Heart left ventricle (tissue), 16 donors: ENCODE data around the gene PRKCA. TPM values are rescaled to one million over a fixed set of nuclear protein-coding genes. Genes with fewer than 3 reads are reported as not detected.

Experiments
- ATAC-seq, 4 donors: fragments of 200-7000 bp; cut with Tn5 transposase; one replicate each; pipeline ENCODE4 v1.9.1; 2020 to 2022; ENCODE audit warnings: moderate library complexity in 4 of 4, mild to moderate bottlenecking in 3 of 4, moderate number of reproducible peaks in 1 of 4
- DNase-seq, 5 donors: peaks; one replicate each; pipeline ENCODE4 v3.0.0-alpha.2; 2020
- H3K27ac ChIP-seq, 12 donors: fragments of 200-600 bp; sonication (generic) in 4 of 12; one replicate each; pipeline versions ENCODE4 v1.5.0 to v1.8.0; 2016 to 2022; ENCODE audit warnings: mild to moderate bottlenecking in 2 of 12
- H3K27me3 ChIP-seq, 9 donors: fragments of 200-600 bp; sonication (generic) in 2 of 9; one replicate each; pipeline versions ENCODE4 v1.5.1 to v1.8.0; 2016 to 2022; ENCODE audit warnings: mild to moderate bottlenecking in 3 of 9
- H3K36me3 ChIP-seq, 9 donors: fragments of 200-600 bp; sonication (generic) in 2 of 9; one replicate each; pipeline versions ENCODE4 v1.5.0 to v1.8.0; 2018 to 2022; ENCODE audit warnings: mild to moderate bottlenecking in 2 of 9
- H3K4me1 ChIP-seq, 12 donors: fragments of 200-600 bp; sonication (generic) in 4 of 12; one replicate each; pipeline versions ENCODE4 v1.5.0 to v1.8.0; 2016 to 2022; ENCODE audit warnings: mild to moderate bottlenecking in 3 of 12
- H3K4me3 ChIP-seq, 12 donors: fragments of 200-600 bp; sonication (generic) in 4 of 12; one replicate each; pipeline versions ENCODE4 v1.5.0 to v1.8.0; 2017 to 2022; ENCODE audit warnings: mild to moderate bottlenecking in 9 of 12, moderate library complexity in 4 of 12
- H3K9me3 ChIP-seq, 12 donors: fragments of 200-600 bp; sonication (generic) in 4 of 12; one replicate each; pipeline versions ENCODE4 v1.5.0 to v1.8.0; 2016 to 2022; ENCODE audit warnings: mild to moderate bottlenecking in 1 of 12
- CTCF ChIP-seq, 12 donors: fragments of 200-600 bp; sonication (generic) in 4 of 12; IDR thresholded peaks; one replicate each; pipeline versions ENCODE4 v1.5.0 to v1.8.0; 2018 to 2022; ENCODE audit warnings: antibody characterized with exemption in 12 of 12, mild to moderate bottlenecking in 5 of 12
- POLR2A ChIP-seq, 2 donors: fragments of 450-650 bp; IDR thresholded peaks; one replicate each; pipeline ENCODE4 v1.6.1; 2017; ENCODE audit warnings: antibody characterized with exemption in 2 of 2, mild to moderate bottlenecking in 2 of 2, moderate library complexity in 2 of 2
- WGBS, 4 donors: extraction: QIAGEN DNeasy Blood & Tissue Kit in 2 of 4; methylation state at CpG; one replicate each; pipeline versions ENCODE4 v1.1.5 to v1.1.7; 2013 to 2018; 5-methylcytosine and 5-hydroxymethylcytosine counted together
- intact Hi-C, 10 donors: fragments of 100-400 bp; cut with DNase I; formaldehyde crosslinking; loops; one replicate each; pipeline versions ENCODE4 v1.11.1 to v1.14.2; 2022
- polyA plus RNA-seq, 2 donors: library from polyadenylated mRNA; stranded (reverse); fragments of 200-250 nt; gene quantifications; one replicate each; pipeline ENCODE4 v1.2.3, GENCODE V29; 2013
- total RNA-seq, 9 donors: library from RNA; depleted of rRNA in 2 of 9; stranded (reverse); fragments of >200 nt in 2 of 9; fragmentation: NEBNext Ultra II Directional in 3 of 9; extraction: Animal tissue kit (Norgen Biotek cat#: 25700) in 3 of 9; gene quantifications; one replicate each; pipeline versions ENCODE4 v1.1.0 to v1.2.4, GENCODE V29; 2016 to 2023
- donor health status: ischemic (EF 13 %, LVEDD 7.1; RV severe dilation, severe dysfunction).
- donor health status: healthy with polysubstance abuse.
- donor health status: DM: no; HTN: yes; CAD: no.
- donor health status: DM: no; HTN: no; CAD: no.
- donor health status: ischemic (EF 25% LVEDD 6.9; RV normal size, moderate dysfunction).
- donor health status: ischemic (EF 25% LVEDD 5.7; RV mildly dilated, moderate dysfunction).
- donor health status: healthy.
- donor health status: DM: yes; HTN: yes; CAD: no.
- donor health status: ischemic (EF 35%, LVEDD 5.7; RV mildly dilated, moderate dysfunction).
- donor health status: nonischemic (EF 11% LVEDD 7.7; RV severe dilation, severe dysfunction).
- donor health status: DM: yes; HTN: yes; CAD: no.
- donor health status: PGD.
- donor health status: ischemic (EF 29% LVEDD 5.4; RV normal size, mild dysfunction).
- donor health status: nonischemic (EF 23%, LVEDD 6.1; RV moderate dilation, normal function).

Gene PRKCA
- total and polyA plus RNA-seq, 11 donors = 3.4 to 26.8 (median 11.4) TPM

- WGBS, 4 donors = 84 to 91% (median 86%) methylated on average over 4 of the region's 4 CpGs
- Histone ChIP-seq H3K36me3 (no peaks in the 10 kb centered on the region), H3K4me1 (peaks cover 0 to 57% (median 0%) of the 10 kb centered on the region in 12 donors), H3K27me3 (no peaks in the 10 kb centered on the region), H3K4me3 (no peak overlapping the region), H3K27ac (peak overlapping the region in 1 of 12 donors; percentile 51), H3K9me3 (peaks cover 0 to 9% (median 0%) of the 10 kb centered on the region in 12 donors)
- DNase-seq (no peak), ATAC-seq (no peak)
- intact Hi-C loops = no loop called here
- TF ChIP-seq POLR2A (IDR thresholded peaks at IDR 0.05) (no peak), CTCF (IDR thresholded peaks at IDR 0.05) (no peak)
Measured at GRCh38 chr17:66462010-66462409, 159.6 kb downstream of the PRKCA start.

GRCh38 chr17:66464921-66465320 lies 162.5 kb downstream of the PRKCA start:
- 83 to 89% (median 87%) methylated on average over 3 of the region's 3 CpGs for WGBS, 4 donors
- intact Hi-C loops = no loop called here
- H3K27me3 ChIP-seq = no peaks in the 10 kb centered on the region
- TF ChIP-seq CTCF (IDR thresholded peaks at IDR 0.05) (no peak), POLR2A (IDR thresholded peaks at IDR 0.05) (no peak)
- ATAC-seq (no peak), DNase-seq (no peak)
- peaks cover 0 to 73% (median 21%) of the 10 kb centered on the region in 12 donors for H3K4me1 ChIP-seq
- H3K27ac ChIP-seq = no peak overlapping the region
- H3K9me3 ChIP-seq = no peaks in the 10 kb centered on the region
- H3K4me3 ChIP-seq = no peak overlapping the region
- no peaks in the 10 kb centered on the region for H3K36me3 ChIP-seq

- H3K36me3 ChIP-seq = no peaks in the 10 kb centered on the region
- H3K27ac ChIP-seq = peak overlapping the region in 2 of 12 donors; percentile 13 to 63
- ATAC-seq (no peak), DNase-seq (no peak)
- TF ChIP-seq POLR2A (IDR thresholded peaks at IDR 0.05) (no peak), CTCF (IDR thresholded peaks at IDR 0.05) (no peak)
- 93 to 98% (median 97%) methylated on average over 1 of the region's 1 CpG for WGBS, 4 donors
- peaks cover 0 to 70% (median 21%) of the 10 kb centered on the region in 12 donors for H3K4me1 ChIP-seq
- H3K27me3 ChIP-seq = no peaks in the 10 kb centered on the region
- H3K4me3 ChIP-seq = no peak overlapping the region
- H3K9me3 ChIP-seq = no peaks in the 10 kb centered on the region
- intact Hi-C loops = no loop called here
Measured at GRCh38 chr17:66465701-66466100, 163.3 kb downstream of the PRKCA start.

GRCh38 chr17:66466106-66466820 lies 163.8 kb downstream of the PRKCA start:
- H3K27me3 ChIP-seq = no peaks in the 10 kb centered on the region
- DNase-seq (no peak), ATAC-seq (no peak)
- no peak for TF ChIP-seq CTCF (IDR thresholded peaks at IDR 0.05)
- no peak for TF ChIP-seq POLR2A (IDR thresholded peaks at IDR 0.05)
- H3K4me3 ChIP-seq = peak overlapping the region in 1 of 12 donors; percentile 17
- H3K27ac ChIP-seq = peak overlapping the region in 2 of 12 donors; percentile 51 to 63
- WGBS, 4 donors = 64 to 68% (median 67%) methylated on average over 11 of the region's 11 CpGs
- H3K4me1 ChIP-seq = peaks cover 0 to 70% (median 21%) of the 10 kb centered on the region in 12 donors
- H3K36me3 ChIP-seq = no peaks in the 10 kb centered on the region
- intact Hi-C loops = no loop called here
- no peaks in the 10 kb centered on the region for H3K9me3 ChIP-seq
